ENCODE data around the gene KCNA3. TPM values are rescaled to one million over a fixed set of nuclear protein-coding genes. Genes with fewer than 3 reads are reported as not detected.

Gene KCNA3
- total and polyA plus RNA-seq, 2 of the 4 experiments (the other 2 are of a cell fraction) = under 0.01 to 0.09 TPM

DNA sequence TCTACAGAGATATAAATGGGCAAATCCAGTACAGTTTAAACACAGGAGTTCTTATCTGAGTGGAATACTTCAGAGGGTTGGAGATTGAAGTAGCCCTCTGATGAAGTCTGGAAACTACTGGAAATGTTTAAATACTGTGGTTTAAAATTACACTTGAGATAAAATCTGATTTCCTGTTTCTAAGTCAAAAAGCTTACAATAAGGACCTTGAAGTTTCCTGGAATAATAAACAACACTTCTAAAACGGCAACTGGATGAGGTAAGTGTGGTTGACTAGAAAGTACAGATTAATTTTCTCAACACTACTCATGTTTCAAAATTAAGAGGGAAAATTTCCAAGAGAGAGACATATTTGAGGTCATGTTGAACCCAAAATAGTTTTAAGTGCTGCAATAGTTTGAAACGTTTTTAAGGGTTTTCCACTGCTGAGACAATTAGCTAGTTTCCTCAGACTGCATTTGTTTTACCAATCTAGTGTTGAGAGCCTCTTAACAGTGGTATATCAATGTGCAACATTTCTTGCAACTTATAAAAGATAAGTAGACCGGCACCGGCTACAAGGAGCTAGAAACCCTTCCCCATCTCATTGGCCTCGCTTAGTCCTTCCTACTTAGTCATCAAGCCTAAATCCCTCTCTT lies 27.4 kb downstream of the KCNA3 start:
- Histone ChIP-seq H3K27me3 (ENCODE audit: control insufficient read depth, insufficient read depth, low read length) (no peaks in the 10 kb centered on the region), H3K9ac (ENCODE audit: low read depth, low read length) (no peak overlapping the region), H2AK5ac (ENCODE audit: low read depth, low read length) (no peak overlapping the region), H2AFZ (replicated peaks; ENCODE audit: low read length, poor library complexity) (no peak overlapping the region), H3K14ac (replicated peaks; ENCODE audit: low read depth, low read length) (no peak overlapping the region), H2AK9ac (replicated peaks; ENCODE audit: low read depth, low read length, poor library complexity) (no peak overlapping the region), H4K8ac (ENCODE audit: low read depth in 2 of 2, low read length in 2 of 2) (no peak overlapping the region), H3K4me1 (ENCODE audit: control insufficient read depth, insufficient read depth, low read length) (peaks cover 4% of the 10 kb centered on the region), H3K36me3 (ENCODE audit: control insufficient read depth, insufficient read depth, low read length) (no peaks in the 10 kb centered on the region), H4K20me1 (ENCODE audit: insufficient read depth, low read length) (no peaks in the 10 kb centered on the region), H3K9me1 (ENCODE audit: insufficient read depth, low read length) (no peaks in the 10 kb centered on the region), H3K9me3 (ENCODE audit: control insufficient read depth, insufficient read depth, low read length) (no peaks in the 10 kb centered on the region), H3K23ac (ENCODE audit: low read depth, low read length) (no peak overlapping the region), H2BK20ac (ENCODE audit: low read depth, low read length) (no peak overlapping the region), H4K5ac (ENCODE audit: low read depth, low read length) (no peak overlapping the region), H3K27ac (ENCODE audit: insufficient read depth, low read length) (peak overlapping the region; percentile 55; the same call in 1 of the 2 replicates), H2BK15ac (ENCODE audit: low read depth, low read length) (no peak overlapping the region), H2BK120ac (ENCODE audit: low read depth, low read length) (no peak overlapping the region), H3K18ac (ENCODE audit: low read depth, low read length) (no peak overlapping the region), H3K79me1 (ENCODE audit: low read depth in 1 of 2, low read length in 2 of 2) (no peaks in the 10 kb centered on the region), H3K56ac (ENCODE audit: extremely low read depth, insufficient read depth, low read length) (no peak overlapping the region), H2BK5ac (ENCODE audit: low read depth, low read length, poor library complexity, severe bottlenecking) (no peak overlapping the region), H4K91ac (ENCODE audit: insufficient read depth, low read depth, low read length) (no peak overlapping the region), H3K4me3 (ENCODE audit: insufficient read depth, low read depth, low read length) (no peak overlapping the region), H3K4me2 (ENCODE audit: low read depth, low read length) (peak overlapping the region; percentile 54; the same call in 1 of the 2 replicates), H3K4ac (ENCODE audit: low read depth, low read length) (no peak overlapping the region)
- in situ Hi-C loops (cut with MboI; ENCODE audit: low sequenced_read_pairs) (no loop called here), dilution Hi-C loops (cut with HindIII; ENCODE audit: low sequenced_read_pairs, unreplicated experiment) (no loop called here), intact Hi-C loops (cut with micrococcal nuclease) (no loop called here)
- CTCF ChIA-PET = interaction anchor here (0.5 kb wide), 1 partner anchor 18 kb away, joined by 3 read pairs; no protein-coding TSS in a partner anchor
- BruUV-seq (replicated peaks) = no TSS peak
- POLR2A ChIA-PET (ENCODE audit: unreplicated experiment) = no interaction called here
- no CpG with 5 or more reads among the region's 5 CpGs for WGBS, 2 experiments (ENCODE audit: extremely low coverage in 2 of 2, insufficient read length in 1 of 2)
- ATAC-seq (ENCODE audit: low read depth) (peak; percentile 76), DNase-seq (peak; percentile 78)
- TF ChIP-seq ELK1 (IDR thresholded peaks at IDR 0.05; ENCODE audit: borderline replicate concordance, low read depth, low read length) = no peak
- TF ChIP-seq POLR2A (IDR thresholded peaks at IDR 0.05; ENCODE audit: low read depth, low read length) = no peak
- TF ChIP-seq MAZ (IDR thresholded peaks at IDR 0.05; ENCODE audit: borderline replicate concordance, low read depth, low read length) = no peak
- no peak for TF ChIP-seq FOS (IDR thresholded peaks at IDR 0.05; ENCODE audit: low read depth, low read length)
- no peak for TF ChIP-seq CEBPB (IDR thresholded peaks at IDR 0.05; ENCODE audit: low read depth, low read length)
- TF ChIP-seq RCOR1 (IDR thresholded peaks at IDR 0.05; ENCODE audit: insufficient replicate concordance, low read length) = no peak
- TF ChIP-seq CHD1 (IDR thresholded peaks at IDR 0.05; ENCODE audit: low read depth, low read length) = no peak
